ENCODE results near the gene CD8A. TPM values are rescaled to one million over a fixed set of nuclear protein-coding genes. Genes with fewer than 3 reads are reported as not detected.

CD8A gene
- total RNA-seq, 1 experiment from 2014 or later: 0.28 TPM

DNA sequence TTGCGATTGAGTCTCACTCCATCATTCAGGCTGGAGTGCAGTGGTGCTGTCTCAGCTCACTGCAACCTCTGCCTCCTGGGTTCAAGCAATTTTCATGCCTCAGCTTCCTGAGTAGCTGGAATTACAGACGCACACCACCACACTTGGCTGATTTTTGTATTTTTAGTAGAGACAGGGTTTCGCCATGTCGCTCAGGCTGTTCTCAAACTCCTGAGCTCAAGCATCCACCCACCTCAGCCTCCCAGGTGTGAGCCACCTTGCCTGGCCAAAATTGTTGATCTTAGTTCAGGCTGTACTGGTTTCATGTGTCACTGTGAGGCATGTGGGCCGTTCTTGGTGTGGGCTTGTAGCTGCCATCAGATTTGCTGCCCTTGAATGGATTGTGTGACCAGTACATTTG is 18.1 kb downstream of the CD8A start:
- no peak overlapping the region for H2AFZ ChIP-seq
- CTCF ChIA-PET: no interaction called here

GRCh38 chr2:86770816-86771301 is 19.9 kb downstream of the CD8A start:
- no peak for DNase-seq
- BruUV-seq (replicated peaks): no TSS peak
- no peak for TF ChIP-seq EZH2 (IDR thresholded peaks at IDR 0.05; ENCODE audit: low read depth)
- TF ChIP-seq, protein P1, sequence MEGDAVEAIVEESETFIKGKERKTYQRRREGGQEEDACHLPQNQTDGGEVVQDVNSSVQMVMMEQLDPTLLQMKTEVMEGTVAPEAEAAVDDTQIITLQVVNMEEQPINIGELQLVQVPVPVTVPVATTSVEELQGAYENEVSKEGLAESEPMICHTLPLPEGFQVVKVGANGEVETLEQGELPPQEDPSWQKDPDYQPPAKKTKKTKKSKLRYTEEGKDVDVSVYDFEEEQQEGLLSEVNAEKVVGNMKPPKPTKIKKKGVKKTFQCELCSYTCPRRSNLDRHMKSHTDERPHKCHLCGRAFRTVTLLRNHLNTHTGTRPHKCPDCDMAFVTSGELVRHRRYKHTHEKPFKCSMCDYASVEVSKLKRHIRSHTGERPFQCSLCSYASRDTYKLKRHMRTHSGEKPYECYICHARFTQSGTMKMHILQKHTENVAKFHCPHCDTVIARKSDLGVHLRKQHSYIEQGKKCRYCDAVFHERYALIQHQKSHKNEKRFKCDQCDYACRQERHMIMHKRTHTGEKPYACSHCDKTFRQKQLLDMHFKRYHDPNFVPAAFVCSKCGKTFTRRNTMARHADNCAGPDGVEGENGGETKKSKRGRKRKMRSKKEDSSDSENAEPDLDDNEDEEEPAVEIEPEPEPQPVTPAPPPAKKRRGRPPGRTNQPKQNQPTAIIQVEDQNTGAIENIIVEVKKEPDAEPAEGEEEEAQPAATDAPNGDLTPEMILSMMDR (conservative IDR thresholded peaks at IDR 0.05): no peak

More for the DNA sequence above, 18.1 kb downstream of the CD8A start:
- Histone ChIP-seq H3K9me2 (ENCODE audit: insufficient read depth) (no peaks in the 10 kb centered on the region), H3K79me2 (ENCODE audit: low read depth) (no peaks in the 10 kb centered on the region; the same call in 1 of the 2 replicates), H3F3A (ENCODE audit: insufficient read depth, low read depth) (no peaks in the 10 kb centered on the region), H3K27ac (no peak overlapping the region), H3K4me1 (replicated peaks; ENCODE audit: insufficient read depth) (no peaks in the 10 kb centered on the region), H4K20me1 (ENCODE audit: insufficient read depth) (no peaks in the 10 kb centered on the region), H3K27me3 (ENCODE audit: insufficient read depth, low read depth) (no peaks in the 10 kb centered on the region), H3K4me2 (no peak overlapping the region), H3K4me3 (no peak overlapping the region), H3K36me3 (ENCODE audit: low read depth) (peaks cover 26% of the 10 kb centered on the region; the same call in 1 of the 2 replicates), H3K9me3 (ENCODE audit: insufficient read depth, low read depth) (no peaks in the 10 kb centered on the region)
- intact Hi-C loops (cut with micrococcal nuclease; ENCODE audit: unreplicated experiment): no loop called here
- no TSS peak for BruUV-seq (replicated peaks)
- TF ChIP-seq, protein P1 (conservative IDR thresholded peaks at IDR 0.05): no peak
- no peak for TF ChIP-seq EZH2 (IDR thresholded peaks at IDR 0.05; ENCODE audit: low read depth)
- POLR2A ChIA-PET (ENCODE audit: unreplicated experiment): no interaction called here
- no peak for DNase-seq

DNA sequence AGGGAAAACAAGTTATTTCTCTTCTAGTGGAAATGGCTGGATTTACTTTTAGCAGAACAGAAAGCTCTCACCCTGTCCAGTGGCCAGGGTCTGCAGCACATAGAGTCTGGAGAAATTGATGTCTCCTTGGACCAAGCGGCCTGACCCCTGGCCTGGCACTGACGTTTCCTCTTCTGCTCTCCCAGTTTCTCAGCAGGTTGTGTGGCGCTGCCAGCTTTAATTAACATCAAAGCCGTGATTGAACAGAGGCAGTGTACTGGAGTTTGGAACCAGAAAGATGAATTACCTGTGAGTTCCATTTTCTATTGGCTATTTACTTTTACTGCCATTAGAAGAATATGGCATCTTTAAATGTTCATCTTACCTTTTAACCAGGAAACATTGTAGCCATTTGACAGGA is 20.9 kb downstream of the CD8A start:
- POLR2A ChIA-PET (ENCODE audit: unreplicated experiment): interaction anchor here (0.5 kb wide), 1 partner anchor 46 kb away, joined by 3 read pairs; no protein-coding TSS in a partner anchor
- BruUV-seq (replicated peaks): no TSS peak
- Histone ChIP-seq H3K9me2 (ENCODE audit: insufficient read depth) (no peaks in the 10 kb centered on the region), H2AFZ (no peak overlapping the region), H3K79me2 (ENCODE audit: low read depth) (peaks cover 5% of the 10 kb centered on the region; the same call in 1 of the 2 replicates), H3K36me3 (ENCODE audit: low read depth) (peaks cover 31% of the 10 kb centered on the region; the same call in 1 of the 2 replicates), H3K9me3 (ENCODE audit: insufficient read depth, low read depth) (no peaks in the 10 kb centered on the region), H3K4me3 (no peak overlapping the region), H3K27ac (no peak overlapping the region), H4K20me1 (ENCODE audit: insufficient read depth) (peaks cover 10% of the 10 kb centered on the region), H3K4me1 (replicated peaks; ENCODE audit: insufficient read depth) (no peaks in the 10 kb centered on the region), H3F3A (ENCODE audit: insufficient read depth, low read depth) (no peaks in the 10 kb centered on the region; the same call in 1 of the 2 replicates), H3K27me3 (ENCODE audit: insufficient read depth, low read depth) (no peaks in the 10 kb centered on the region), H3K4me2 (no peak overlapping the region)
- TF ChIP-seq, protein P1 (conservative IDR thresholded peaks at IDR 0.05): no peak
- TF ChIP-seq EZH2 (IDR thresholded peaks at IDR 0.05; ENCODE audit: low read depth): no peak
- CTCF ChIA-PET: no interaction called here
- intact Hi-C loops (cut with micrococcal nuclease; ENCODE audit: unreplicated experiment): no loop called here
- DNase-seq: no peak

More at GRCh38 chr2:86770816-86771301, 19.9 kb downstream of the CD8A start:
- CTCF ChIA-PET: no interaction called here
- no peaks in the 10 kb centered on the region; the same call in 1 of the 2 replicates for H3K79me2 ChIP-seq (ENCODE audit: low read depth)
- no peaks in the 10 kb centered on the region for H3K4me1 ChIP-seq (replicated peaks; ENCODE audit: insufficient read depth)
- peaks cover 27% of the 10 kb centered on the region; the same call in 1 of the 2 replicates for H3K36me3 ChIP-seq (ENCODE audit: low read depth)
- no peaks in the 10 kb centered on the region for H3K27me3 ChIP-seq (ENCODE audit: insufficient read depth, low read depth)
- H3K9me2 ChIP-seq (ENCODE audit: insufficient read depth): no peaks in the 10 kb centered on the region
- H3F3A ChIP-seq (ENCODE audit: insufficient read depth, low read depth): no peaks in the 10 kb centered on the region; the same call in 1 of the 2 replicates
- H3K4me2 ChIP-seq: no peak overlapping the region
- H3K9me3 ChIP-seq (ENCODE audit: insufficient read depth, low read depth): no peaks in the 10 kb centered on the region
- H4K20me1 ChIP-seq (ENCODE audit: insufficient read depth): no peaks in the 10 kb centered on the region
- no peak overlapping the region for H3K27ac ChIP-seq
- H2AFZ ChIP-seq: no peak overlapping the region
- H3K4me3 ChIP-seq: no peak overlapping the region
- POLR2A ChIA-PET (ENCODE audit: unreplicated experiment): no interaction called here
- intact Hi-C loops (cut with micrococcal nuclease; ENCODE audit: unreplicated experiment): no loop called here

Data from PC-9 (cell line).